ENCODE data around the gene ARRDC5. TPM values are rescaled to one million over a fixed set of nuclear protein-coding genes. Genes with fewer than 3 reads are reported as not detected.
"Not testable (repeated sequence)": the region's sequence is repeated elsewhere in the genome, so short reads cannot be mapped to it uniquely, and the experiment has no call there.

ARRDC5 gene
- total RNA-seq, 5 donors from 2014 or later (not counting 1 experiment from before 2014, with no cell fraction given) = 8.1 to 21.7 (median 15.8) TPM

DNA sequence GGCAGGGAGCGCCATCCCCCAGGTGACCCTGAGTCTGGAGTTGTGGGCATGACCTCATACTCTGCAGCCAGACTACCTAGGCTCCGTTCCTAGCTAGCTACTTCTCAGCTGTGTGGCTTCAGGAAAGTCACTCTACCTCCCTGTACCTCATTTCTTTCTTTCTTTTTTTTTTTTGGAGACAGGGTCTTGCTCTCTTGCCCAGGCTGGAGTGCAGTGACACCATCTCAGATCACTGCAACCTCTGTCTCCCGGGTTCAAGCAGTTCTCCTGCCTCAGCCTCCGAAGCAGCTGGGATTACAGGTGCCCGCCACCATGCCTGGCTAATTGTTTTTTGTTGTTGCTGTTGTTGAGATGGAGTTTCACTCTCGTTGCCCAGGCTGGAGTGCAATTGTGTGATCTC is 50.2 kb downstream of the ARRDC5 start:
- H3K36me3 Mint-ChIP-seq = peaks cover 10% of the 10 kb centered on the region
- Histone ChIP-seq H3K27ac (ENCODE audit: low read length) (no peak overlapping the region), H3K4me3 (ENCODE audit: control insufficient read depth in 1 of 2, extremely low read depth in 1 of 2, low read length in 1 of 2) (no peak overlapping the region), H3K36me3 (ENCODE audit: control insufficient read depth in 2 of 2, extremely low read depth in 1 of 2, insufficient read depth in 1 of 2, low read length in 1 of 2) (peaks cover 10 to 13% of the 10 kb centered on the region in 2 donors), H3K9me3 (no peaks in the 10 kb centered on the region), H3K4me1 (ENCODE audit: control insufficient read depth in 1 of 2, extremely low read depth in 1 of 2, insufficient read depth in 2 of 2, low read length in 2 of 2) (peaks cover 0 to 3% of the 10 kb centered on the region in 2 experiments), H3K27me3 (replicated peaks in 1 of 2; ENCODE audit: control insufficient read depth in 2 of 2, extremely low read depth in 1 of 2, insufficient read depth in 2 of 2, low read length in 1 of 2) (no peaks in the 10 kb centered on the region)
- no peak for ATAC-seq (replicated peaks in 1 of 4)
- H3K27ac Mint-ChIP-seq = no peak overlapping the region
- H3K27me3 Mint-ChIP-seq = no peaks in the 10 kb centered on the region
- peaks cover 0 to 3% (median 0%) of the 10 kb centered on the region in 3 donors for H3K4me1 Mint-ChIP-seq
- WGBS (ENCODE audit: insufficient coverage) = 93% methylated on average over 4 of the region's 6 CpGs
- H3K9me3 Mint-ChIP-seq = no peaks in the 10 kb centered on the region
- ChIA-PET POLR2A (no interaction called here), CTCF (interaction anchor here (0.5 to 2.8 kb wide), 4 partner anchors 29 to 121 kb away, joined by 3 to 31 read pairs (median 4); no protein-coding TSS in a partner anchor)
- no peak overlapping the region for H3K4me3 Mint-ChIP-seq
- no peak for DNase-seq

- Mint-ChIP-seq H3K27ac (no peak overlapping the region), H3K27me3 (no peaks in the 10 kb centered on the region), H3K4me1 (peaks cover 0 to 3% (median 0%) of the 10 kb centered on the region in 3 donors), H3K4me3 (no peak overlapping the region), H3K36me3 (peaks cover 10% of the 10 kb centered on the region), H3K9me3 (no peaks in the 10 kb centered on the region)
- H3K27ac ChIP-seq (ENCODE audit: low read length) = no peak overlapping the region
- WGBS (ENCODE audit: insufficient coverage) = 83% methylated on average over 39 of the region's 42 CpGs
- no peak overlapping the region for H3K4me3 ChIP-seq (ENCODE audit: control insufficient read depth in 1 of 2, extremely low read depth in 1 of 2, low read length in 1 of 2)
- ATAC-seq (replicated peaks in 1 of 4) = peak; percentile 79 to 93 (median 90)
- no peaks in the 10 kb centered on the region for H3K27me3 ChIP-seq (replicated peaks in 1 of 2; ENCODE audit: control insufficient read depth in 2 of 2, extremely low read depth in 1 of 2, insufficient read depth in 2 of 2, low read length in 1 of 2)
- peak; percentile 31 to 84 (median 64) for DNase-seq
- H3K4me1 ChIP-seq (ENCODE audit: control insufficient read depth in 1 of 2, extremely low read depth in 1 of 2, insufficient read depth in 2 of 2, low read length in 2 of 2) = peaks cover 0 to 3% of the 10 kb centered on the region in 2 experiments
- POLR2A ChIA-PET = no interaction called here
- H3K9me3 ChIP-seq = no peaks in the 10 kb centered on the region
- H3K36me3 ChIP-seq (ENCODE audit: control insufficient read depth in 2 of 2, extremely low read depth in 1 of 2, insufficient read depth in 1 of 2, low read length in 1 of 2) = peaks cover 14% of the 10 kb centered on the region in 2 donors
- CTCF ChIA-PET = interaction anchor here (0.5 to 3.1 kb wide), 5 partner anchors 29 to 60 kb away, joined by 3 to 31 read pairs (median 5); no protein-coding TSS in a partner anchor
Measured at GRCh38 chr19:4851551-4852290, 51.0 kb downstream of the ARRDC5 start.

DNA sequence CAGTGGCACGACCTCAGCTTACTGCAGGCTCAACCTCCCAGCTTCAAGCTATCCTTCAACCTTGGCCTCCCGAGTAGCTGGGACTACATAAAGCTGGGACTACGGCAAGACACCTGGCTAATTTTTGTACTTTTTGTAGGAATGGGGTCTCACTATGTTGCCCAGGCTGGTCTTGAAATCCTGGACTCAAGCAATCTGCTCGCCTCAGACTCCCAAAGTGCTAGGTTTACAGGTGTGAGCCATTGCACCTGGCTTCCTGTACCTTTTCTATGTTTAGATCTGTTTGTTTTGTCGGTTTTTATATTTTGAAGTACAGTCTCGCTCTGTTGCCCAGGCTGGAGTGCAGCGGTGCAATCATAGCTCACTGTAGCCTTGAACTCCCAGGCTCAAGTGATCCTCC is 53.7 kb downstream of the ARRDC5 start:
- Histone ChIP-seq H3K4me3 (ENCODE audit: control insufficient read depth in 1 of 2, extremely low read depth in 1 of 2, low read length in 1 of 2) (no peak overlapping the region), H3K4me1 (ENCODE audit: control insufficient read depth in 1 of 2, extremely low read depth in 1 of 2, insufficient read depth in 2 of 2, low read length in 2 of 2) (peaks cover 0 to 3% of the 10 kb centered on the region in 2 experiments), H3K27me3 (replicated peaks in 1 of 2; ENCODE audit: control insufficient read depth in 2 of 2, extremely low read depth in 1 of 2, insufficient read depth in 2 of 2, low read length in 1 of 2) (no peaks in the 10 kb centered on the region), H3K36me3 (ENCODE audit: control insufficient read depth in 2 of 2, extremely low read depth in 1 of 2, insufficient read depth in 1 of 2, low read length in 1 of 2) (peaks cover 13 to 17% of the 10 kb centered on the region in 2 donors), H3K9me3 (no peaks in the 10 kb centered on the region), H3K27ac (ENCODE audit: low read length) (no peak overlapping the region)
- Mint-ChIP-seq H3K4me3 (no peak overlapping the region), H3K27ac (no peak overlapping the region), H3K9me3 (no peaks in the 10 kb centered on the region), H3K36me3 (peaks cover 8% of the 10 kb centered on the region), H3K4me1 (peaks cover 0 to 3% (median 0%) of the 10 kb centered on the region in 3 donors), H3K27me3 (no peaks in the 10 kb centered on the region)
- 67% methylated on average over 1 of the region's 7 CpGs for WGBS (ENCODE audit: insufficient coverage)
- DNase-seq (no peak), ATAC-seq (replicated peaks in 1 of 4) (no peak)
- CTCF ChIA-PET = interaction anchor here (0.6 to 3.1 kb wide), 2 partner anchors 39 kb away, joined by 3 to 13 read pairs; no protein-coding TSS in a partner anchor
- POLR2A ChIA-PET = no interaction called here

DNA sequence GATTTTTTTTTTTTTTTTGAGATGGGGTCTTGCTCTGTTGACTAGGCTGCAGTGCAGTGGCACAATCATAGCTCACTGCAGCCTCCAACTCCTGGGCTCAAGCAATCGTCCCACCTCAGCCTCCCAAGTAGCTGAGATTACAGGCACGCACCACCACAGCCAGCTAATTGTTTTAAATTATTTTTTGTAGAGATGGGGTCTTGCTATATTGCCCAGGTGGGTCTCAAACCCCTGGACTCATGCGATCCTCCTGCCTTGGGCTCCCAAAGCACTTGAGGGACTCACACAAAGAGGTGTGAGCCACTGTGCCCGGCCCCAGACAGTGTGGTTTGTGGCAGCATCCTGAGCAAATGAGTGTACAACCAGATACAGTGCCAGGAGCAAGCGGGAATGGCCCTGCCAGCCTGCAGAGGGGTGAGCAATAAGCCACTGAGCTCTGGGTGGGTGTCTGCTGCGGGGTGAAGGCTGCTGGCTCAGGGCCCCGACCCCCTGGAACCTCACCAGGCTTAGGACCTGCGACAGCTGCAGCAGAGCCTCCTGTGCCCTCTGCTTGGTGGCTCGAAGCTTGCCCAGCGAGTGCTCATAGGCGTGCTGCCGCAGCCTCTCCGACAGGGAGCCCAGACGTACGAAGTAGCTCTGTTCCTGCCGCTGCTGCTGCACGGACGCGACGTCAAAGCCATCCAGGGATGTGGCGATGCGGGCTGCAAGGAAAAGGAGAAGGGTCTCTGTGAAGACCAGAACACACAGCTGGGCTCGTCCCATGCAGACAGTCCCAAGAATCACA is 55.3 kb downstream of the ARRDC5 start:
- DNase-seq (no peak), ATAC-seq (replicated peaks in 1 of 4) (no peak)
- Histone ChIP-seq H3K4me1 (ENCODE audit: control insufficient read depth in 1 of 2, extremely low read depth in 1 of 2, insufficient read depth in 2 of 2, low read length in 2 of 2) (peaks cover 0 to 3% of the 10 kb centered on the region in 2 experiments), H3K27ac (ENCODE audit: low read length) (no peak overlapping the region), H3K36me3 (ENCODE audit: control insufficient read depth in 2 of 2, extremely low read depth in 1 of 2, insufficient read depth in 1 of 2, low read length in 1 of 2) (peaks cover 15 to 17% of the 10 kb centered on the region in 2 donors), H3K4me3 (ENCODE audit: control insufficient read depth in 1 of 2, extremely low read depth in 1 of 2, low read length in 1 of 2) (no peak overlapping the region), H3K9me3 (no peaks in the 10 kb centered on the region), H3K27me3 (replicated peaks in 1 of 2; ENCODE audit: control insufficient read depth in 2 of 2, extremely low read depth in 1 of 2, insufficient read depth in 2 of 2, low read length in 1 of 2) (no peaks in the 10 kb centered on the region)
- ChIA-PET POLR2A (no interaction called here), CTCF (interaction anchor here in 1 of 2 donors (0.6 kb wide), 1 partner anchor 27 kb away, joined by 4 read pairs; no protein-coding TSS in a partner anchor)
- Mint-ChIP-seq H3K27ac (no peak overlapping the region), H3K9me3 (no peaks in the 10 kb centered on the region), H3K36me3 (peaks cover 8% of the 10 kb centered on the region), H3K4me3 (no peak overlapping the region), H3K27me3 (no peaks in the 10 kb centered on the region), H3K4me1 (peaks cover 0 to 3% (median 0%) of the 10 kb centered on the region in 3 donors)
- 96% methylated on average over 12 of the region's 23 CpGs for WGBS (ENCODE audit: insufficient coverage)

DNA sequence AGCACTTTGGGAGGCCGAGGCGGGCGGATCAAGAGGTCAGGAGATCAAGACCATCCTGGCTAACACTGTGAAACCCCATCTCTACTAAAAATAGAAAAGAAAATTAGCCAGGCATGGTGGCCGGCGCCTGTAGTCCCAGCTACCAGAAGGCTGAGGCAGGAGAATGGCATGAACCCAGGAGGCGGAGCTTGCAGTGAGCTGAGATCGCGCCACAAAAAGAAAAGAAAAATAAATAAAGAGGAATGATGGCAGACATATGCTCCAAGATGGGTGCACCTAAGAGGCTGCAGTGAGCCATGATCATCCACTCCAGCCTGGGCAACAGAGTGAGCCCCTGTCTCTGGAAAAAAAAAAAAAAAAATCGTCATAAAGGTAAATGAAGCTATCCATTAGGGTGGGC is 56.7 kb downstream of the ARRDC5 start:
- H3K27ac Mint-ChIP-seq; ATAC-seq (replicated peaks in 1 of 4); H3K27ac ChIP-seq (ENCODE audit: low read length): not testable (repeated sequence)

More for the DNA sequence above, 56.7 kb downstream of the ARRDC5 start:
- H3K4me1 Mint-ChIP-seq; H3K4me3 ChIP-seq (ENCODE audit: control insufficient read depth in 1 of 2, extremely low read depth in 1 of 2, low read length in 1 of 2); H3K9me3 ChIP-seq; H3K4me3 Mint-ChIP-seq; H3K4me1 ChIP-seq (ENCODE audit: control insufficient read depth in 1 of 2, extremely low read depth in 1 of 2, insufficient read depth in 2 of 2, low read length in 2 of 2); H3K27me3 ChIP-seq (replicated peaks in 1 of 2; ENCODE audit: control insufficient read depth in 2 of 2, extremely low read depth in 1 of 2, insufficient read depth in 2 of 2, low read length in 1 of 2); CTCF ChIA-PET; H3K36me3 Mint-ChIP-seq; DNase-seq; H3K27me3 Mint-ChIP-seq; H3K9me3 Mint-ChIP-seq: not testable (repeated sequence)
- POLR2A ChIA-PET = interaction anchor here in 1 of 2 donors (0.7 kb wide), 1 partner anchor 424 kb away, joined by 6 read pairs; no protein-coding TSS in a partner anchor
- WGBS (ENCODE audit: insufficient coverage) = 100% methylated on average over 3 of the region's 9 CpGs
- peaks cover 15 to 17% of the 10 kb centered on the region in 2 donors for H3K36me3 ChIP-seq (ENCODE audit: control insufficient read depth in 2 of 2, extremely low read depth in 1 of 2, insufficient read depth in 1 of 2, low read length in 1 of 2)
